Measurements from ENCODE around the gene TRAPPC14.

The TRAPPC14 gene

DNA sequence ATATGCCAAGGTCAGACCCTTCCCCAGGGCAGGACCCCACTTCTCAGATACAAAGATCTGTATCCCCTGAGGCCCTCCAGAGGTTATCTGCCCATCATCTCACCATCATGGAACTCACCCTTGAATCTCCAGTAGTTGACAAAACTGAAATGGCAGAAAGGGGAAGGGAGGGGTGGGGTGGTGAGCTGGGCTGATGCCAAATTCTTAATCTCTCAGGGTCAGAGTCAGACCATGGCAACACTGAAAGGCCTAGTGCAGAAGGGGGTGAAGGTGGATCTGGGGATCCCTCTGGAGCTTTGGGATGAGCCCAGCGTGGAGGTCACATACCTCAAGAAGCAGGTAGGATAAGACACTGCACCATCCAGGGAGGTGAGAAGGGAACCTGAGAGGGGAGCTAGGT, 36.0 kb downstream of the TRAPPC14 start:
- no peak for DNase-seq

DNA sequence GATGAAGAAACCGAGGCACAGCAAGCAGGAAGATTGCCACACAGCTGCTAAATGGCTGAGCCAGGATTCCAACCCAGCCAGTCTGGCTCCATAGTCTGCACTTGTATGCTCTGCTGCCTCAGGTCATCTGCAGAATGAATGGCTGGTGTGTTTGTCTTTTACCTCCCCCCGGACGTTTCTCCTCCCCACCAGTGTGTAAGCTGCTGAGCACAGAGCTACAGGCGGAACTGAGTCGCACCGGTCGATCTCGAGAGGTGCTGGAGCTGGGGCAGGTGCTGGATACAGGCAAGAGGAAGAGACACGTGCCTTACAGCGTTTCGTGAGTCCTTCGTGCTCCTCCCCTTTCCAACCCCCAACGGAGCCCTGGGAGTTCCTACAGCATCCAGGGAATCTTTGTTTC, 36.5 kb downstream of the TRAPPC14 start:
- no peak for DNase-seq

DNA sequence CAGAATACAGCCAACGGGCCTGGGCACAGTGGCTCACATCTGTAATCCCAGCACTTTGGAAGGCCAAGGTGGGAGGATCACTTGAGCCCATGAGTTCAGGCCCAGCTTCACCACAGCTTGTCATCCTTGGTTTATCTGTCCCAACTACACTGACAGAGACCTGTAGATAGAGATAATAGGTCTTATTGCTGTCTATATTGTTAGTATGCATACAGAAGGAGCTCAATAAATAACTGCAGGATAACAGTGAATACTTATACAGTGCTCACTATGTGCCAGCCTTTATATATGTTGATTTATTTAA, 37.8 kb downstream of the TRAPPC14 start:
- no peak for DNase-seq

DNA sequence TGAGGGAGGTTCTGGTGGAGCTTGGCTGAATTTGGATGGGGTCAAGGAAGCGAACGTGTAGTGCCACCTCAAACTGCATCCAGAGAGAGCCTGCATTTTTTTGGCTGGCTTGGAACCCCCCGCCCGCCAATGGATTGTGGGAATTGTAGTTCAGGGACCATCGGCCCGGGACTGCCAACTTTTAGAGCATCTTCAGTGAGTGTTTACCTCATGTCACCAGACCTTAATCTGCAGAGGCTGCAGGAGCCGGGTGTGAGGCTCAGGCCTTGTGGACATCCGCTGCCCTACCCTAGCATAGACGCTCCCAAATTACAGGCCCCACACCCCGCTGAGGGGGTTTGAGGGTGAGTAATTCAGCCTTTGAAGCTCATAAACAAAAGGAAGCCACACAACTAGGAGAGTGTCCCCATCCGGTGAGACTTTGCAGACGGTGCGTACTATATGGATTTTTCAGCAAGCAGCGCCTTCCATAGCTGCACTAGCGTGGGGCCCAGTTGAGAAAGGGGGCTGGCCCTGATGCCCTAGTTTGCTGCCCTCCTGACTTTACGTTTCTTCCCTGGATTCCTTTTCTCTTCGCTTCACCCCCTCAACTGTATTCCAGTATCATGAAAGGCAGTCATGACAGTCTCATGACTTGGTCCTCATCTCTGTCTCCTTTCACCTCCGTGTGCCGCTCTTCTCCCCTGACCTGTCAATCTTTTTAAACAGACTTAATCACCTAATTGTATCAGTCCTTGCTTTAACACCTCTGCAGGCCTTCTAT, 38.4 kb downstream of the TRAPPC14 start:
- peak in 1 of 2 experiments; percentile 81 for DNase-seq

DNA sequence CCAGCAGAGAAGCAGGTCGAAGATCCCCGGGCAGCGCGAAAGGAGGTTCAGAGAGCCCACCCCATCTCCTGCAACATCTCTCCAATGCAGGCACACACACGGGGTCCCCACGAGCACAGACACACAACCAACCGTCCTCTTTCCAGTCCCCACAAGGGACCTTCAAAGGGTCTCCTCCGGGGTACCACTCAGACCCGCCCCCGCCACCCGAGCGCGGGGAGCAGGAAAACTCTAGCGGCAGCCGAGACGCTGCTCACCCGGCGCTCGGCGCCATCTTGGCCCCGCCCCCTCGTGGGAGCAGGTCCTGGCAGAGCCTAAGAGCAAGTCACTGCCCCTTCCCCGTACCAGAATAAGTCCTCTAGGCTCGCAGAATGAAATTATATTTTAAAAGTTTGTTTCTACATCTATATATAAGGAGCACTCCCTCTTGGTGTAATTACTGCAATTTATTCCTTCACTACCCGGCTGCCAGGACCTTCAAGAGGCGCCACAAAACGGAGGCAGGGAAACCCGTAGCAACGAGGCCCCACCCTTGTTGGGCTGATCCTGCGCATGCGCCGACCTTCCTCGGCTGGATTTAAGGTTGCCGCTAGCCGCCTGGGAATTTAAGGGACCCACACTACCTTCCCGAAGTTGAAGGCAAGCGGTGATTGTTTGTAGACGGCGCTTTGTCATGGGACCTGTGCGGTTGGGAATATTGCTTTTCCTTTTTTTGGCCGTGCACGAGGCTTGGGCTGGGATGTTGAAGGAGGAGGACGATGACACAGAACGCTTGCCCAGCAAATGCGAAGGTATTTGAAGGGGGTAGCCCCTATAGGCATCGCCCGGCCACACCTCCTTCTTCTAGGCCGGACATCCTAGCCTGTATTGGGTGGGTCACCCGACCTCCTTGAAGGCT, 39.2 kb downstream of the TRAPPC14 start, which contains the start of the genes CNPY4 and TAF6:
Gene CNPY4, plus strand, starts transcription at position 563 of the 898 bp plus-strand sequence. Its CDS starts 111 bp downstream, at position 674.
Gene TAF6, minus strand, starts transcription at position 287 of the 898 bp plus-strand sequence. CDS start 5,149 bp downstream, outside the sequence.
- DNase-seq = peak; percentile 35 to 92

DNA sequence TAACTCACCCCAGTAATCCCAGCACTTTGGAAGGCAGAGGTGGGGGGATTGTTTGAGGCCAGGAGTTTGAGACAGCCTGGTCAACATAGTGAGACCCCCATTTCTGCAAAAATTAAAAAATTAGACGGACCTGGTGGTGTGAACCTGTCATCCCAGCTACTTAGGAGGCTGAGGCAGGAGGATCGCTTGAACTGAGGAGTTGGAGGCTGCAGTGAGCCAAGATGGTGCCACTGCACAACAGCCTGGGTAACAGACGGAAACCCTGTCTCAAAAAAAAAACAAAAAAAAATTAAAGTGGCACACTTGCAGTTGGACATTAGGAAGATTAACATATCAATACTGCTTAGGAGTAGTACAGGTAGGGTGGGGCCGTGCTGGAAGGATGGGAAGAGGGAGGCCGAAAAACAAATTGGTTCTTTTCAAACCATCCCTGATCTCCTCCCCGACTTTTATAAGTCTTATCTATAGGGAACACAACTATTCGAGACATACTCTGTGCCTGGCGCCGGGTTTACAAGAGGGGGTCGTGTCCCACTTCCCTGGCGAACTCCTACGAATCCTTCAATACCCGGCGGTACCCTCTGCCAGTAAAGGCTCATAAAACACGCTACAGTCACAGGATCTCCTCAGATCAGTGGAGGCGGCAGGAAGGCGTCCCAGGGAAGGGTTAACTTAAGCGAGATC, 40.0 kb downstream of the TRAPPC14 start:
- no peak for DNase-seq

DNA sequence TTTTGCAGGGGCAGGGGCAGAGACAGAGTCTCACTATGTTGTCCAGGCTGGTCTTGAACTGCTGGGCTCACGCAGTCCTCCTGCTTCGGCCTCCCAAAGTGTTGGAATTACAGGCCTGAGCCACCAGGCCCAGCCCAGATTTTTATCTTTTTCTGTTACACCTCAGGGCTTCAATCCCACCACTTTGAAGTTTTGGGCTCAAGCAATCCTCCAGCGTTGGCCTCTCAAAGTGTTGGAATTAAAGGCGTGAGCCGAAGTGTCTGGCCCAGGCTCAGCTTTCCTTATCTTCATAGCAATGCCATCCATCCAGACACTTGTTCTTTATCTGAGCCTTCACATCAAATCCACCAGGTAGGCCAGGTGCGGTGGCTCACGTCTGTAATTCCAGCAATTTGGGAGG, 43.5 kb downstream of the TRAPPC14 start:
- no peak for DNase-seq

DNA sequence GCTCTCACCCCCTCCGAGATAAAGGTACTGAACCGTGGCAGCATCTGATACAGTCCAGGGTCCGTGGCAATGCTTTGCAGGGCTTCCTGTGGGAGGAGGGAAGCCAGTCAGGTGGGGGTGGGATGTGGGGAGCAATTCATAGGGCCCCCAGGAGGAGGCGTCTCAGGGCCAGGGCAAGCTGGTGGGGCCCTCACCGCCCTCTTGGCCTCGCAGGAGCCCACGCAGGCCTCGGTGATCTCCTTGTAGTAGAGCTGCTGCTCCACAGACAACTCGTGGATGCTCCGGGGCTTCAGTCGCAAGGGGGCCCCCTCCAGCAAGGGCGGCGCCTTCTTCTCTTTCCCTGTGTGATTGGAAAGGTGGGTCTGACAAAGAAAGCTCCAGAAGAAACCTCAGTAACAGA, 46.6 kb downstream of the TRAPPC14 start:
- DNase-seq = no peak

DNA sequence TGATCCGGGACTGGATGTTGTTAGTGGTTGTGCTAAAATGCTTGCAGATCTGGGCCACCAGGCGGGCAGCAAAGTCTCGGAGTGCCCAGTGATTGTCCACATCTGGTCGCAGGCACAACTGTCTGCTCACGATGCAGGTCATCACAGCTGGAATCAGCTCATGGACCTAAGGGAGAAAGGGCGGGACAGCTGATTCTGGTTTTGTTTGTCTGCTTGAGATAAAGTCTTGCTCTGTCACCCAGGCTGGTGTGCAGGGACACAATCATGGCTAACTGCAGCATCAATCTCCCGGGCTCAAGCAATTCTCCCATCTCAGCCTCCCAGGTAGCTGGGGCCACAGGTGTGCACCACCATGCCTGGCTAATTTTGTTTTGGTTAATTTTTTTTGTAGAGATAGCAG, 47.4 kb downstream of the TRAPPC14 start:
- no peak for DNase-seq

DNA sequence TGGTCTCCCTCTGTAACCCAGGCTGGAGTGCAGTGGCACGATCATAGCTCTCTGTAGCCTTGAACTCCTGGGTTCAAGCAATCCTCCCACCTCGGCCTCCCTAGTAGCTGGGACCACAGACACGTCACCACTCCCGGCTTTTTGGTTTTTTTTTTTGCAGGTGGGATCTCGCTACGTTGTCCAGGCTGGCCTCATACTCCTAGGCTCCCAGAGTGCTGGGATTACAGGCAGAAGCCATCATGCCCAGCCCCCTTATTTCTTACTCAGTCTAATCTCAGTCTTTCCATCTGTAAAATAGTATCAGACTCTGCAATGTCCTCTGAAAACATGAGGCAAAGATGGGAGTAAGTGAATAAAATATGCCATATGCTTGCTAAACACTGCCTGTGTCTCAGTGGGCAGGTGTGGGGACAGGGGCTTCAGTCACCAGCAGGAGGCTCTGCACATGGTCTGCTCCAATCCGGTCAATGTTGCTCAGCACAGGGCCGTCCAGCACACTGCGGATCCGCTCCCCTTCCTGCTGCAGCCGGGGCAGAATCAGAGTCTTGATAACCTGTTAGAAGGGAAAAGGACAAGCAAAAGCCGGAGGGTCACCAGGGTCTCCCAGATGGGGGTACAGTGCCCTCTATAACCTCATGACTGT, 48.9 kb downstream of the TRAPPC14 start:
- no peak for DNase-seq

DNA sequence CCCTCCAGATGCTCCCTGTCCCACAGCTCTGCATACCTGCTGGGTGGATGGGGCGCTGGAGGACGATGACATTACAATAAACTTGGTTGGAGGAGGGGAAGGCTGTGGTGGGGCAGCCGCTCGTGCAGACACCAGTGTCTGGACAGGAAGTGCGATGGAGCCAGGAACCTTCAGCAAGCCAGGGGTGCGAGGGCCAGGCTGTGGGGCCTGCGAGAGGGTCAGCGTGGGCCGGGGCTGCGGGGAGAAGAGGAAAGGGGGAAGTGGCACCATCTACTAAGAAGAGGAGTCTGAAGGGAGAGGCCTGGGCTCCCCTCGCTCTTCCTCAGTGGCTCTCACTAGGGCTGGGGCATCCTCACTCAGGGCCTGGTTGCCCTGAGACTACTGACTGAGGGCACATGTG, 50.6 kb downstream of the TRAPPC14 start:
- no peak for DNase-seq

DNA sequence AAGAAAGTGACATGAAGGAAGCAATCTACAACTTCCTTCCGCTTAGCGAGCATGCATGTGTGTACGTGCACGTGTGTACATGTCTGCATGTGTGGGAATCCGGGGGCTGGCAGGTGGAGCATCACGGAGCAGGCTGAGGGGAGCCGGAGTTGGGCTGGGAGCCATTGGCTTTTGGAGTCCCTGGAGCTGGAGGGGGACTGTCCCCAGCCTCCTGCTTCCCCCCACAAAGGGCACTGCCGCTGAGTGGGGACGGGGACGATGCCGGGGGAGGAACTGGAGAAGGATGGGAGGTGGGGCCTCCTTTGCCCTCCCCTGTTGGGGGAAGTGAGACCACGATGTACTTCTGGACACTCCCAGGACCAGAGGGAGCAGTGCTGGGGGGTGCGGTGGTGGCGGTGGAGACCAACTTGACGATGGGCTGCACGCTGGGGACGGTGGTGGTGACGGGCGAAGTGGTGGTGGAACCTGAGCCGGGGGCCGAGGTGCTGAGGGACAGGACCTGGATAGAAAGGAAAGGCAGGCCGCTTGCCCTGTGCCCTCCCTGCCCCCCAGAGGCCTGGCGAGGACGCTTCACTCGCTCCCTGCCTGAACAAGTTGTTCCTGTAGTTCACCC, 51.3 kb downstream of the TRAPPC14 start:
- no peak for DNase-seq

DNA sequence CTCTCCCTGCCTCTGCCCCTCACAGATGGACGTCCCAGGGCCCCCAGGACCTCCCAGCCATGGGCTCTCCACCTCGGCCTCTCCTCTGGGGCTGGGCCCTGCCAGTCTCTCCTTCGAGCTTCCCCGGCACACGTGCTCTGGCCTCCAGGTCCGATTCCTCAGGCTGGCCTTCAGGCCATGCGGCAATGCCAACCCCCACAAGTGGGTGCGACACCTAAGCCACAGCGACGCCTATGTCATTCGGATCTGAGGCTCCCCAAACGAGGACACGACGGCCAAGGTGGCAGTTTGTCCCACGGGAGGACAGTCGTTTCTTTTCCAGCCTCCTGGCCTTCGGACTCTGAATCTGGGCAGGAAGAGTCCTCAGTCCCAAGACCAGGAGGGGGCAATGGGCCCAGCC, 51.9 kb downstream of the TRAPPC14 start:
- DNase-seq = no peak

DNA sequence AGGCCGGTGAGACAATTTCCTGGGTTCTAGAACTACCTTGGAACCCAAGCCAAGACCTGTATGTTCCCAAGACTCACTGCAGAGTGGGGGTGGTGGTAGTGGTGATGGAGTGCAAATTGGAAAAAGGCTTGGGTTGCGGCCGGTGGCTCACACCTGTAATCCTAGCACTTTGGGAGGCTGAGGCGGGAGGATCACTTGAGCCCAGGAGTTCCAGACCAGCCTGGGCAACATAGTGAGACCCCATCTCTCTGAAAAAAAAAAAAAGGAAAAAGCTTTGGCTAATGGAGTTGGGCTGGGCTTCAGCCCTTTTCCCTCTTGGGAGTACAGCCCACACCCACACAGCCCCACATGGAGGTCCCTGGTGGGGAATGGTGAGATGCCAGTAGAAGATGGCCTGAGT, 53.0 kb downstream of the TRAPPC14 start:
- DNase-seq = no peak
